ENCODE data around the gene KRT37. TPM values are rescaled to one million over a fixed set of nuclear protein-coding genes. Genes with fewer than 3 reads are reported as not detected.

Gene KRT37
- total and polyA plus RNA-seq, 9 of the 15 experiments (the other 6 are each of a cell fraction or from before 2014, with no cell fraction given), result not detected

DNA sequence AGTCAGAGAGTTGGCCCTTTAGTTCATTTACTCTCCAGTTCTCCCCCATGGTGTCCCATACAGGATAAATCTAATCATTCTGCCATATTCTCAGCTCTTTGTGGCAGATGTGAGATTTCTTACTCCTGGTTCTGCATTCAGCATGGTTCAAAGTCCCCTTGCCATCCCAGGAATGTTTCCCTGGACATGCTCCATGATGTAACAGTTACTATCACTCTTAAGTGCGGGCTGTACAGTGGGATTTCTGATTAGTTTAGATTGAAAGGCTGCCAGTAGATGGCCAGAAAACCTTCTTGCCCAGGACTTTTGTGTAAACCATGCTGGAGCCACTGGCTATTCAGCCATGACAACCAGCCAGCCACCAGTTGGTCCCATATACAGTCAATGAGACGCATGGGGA lies 10.4 kb downstream of the KRT37 start (continued):
- no peak for TF ChIP-seq PHF8 (IDR thresholded peaks at IDR 0.05; ENCODE audit: borderline replicate concordance, low read length)
- TF ChIP-seq SRSF7 (optimal IDR thresholded peaks at IDR 0.05; ENCODE audit: low read depth, low read length), result no peak
- TF ChIP-seq HDAC2 (IDR thresholded peaks at IDR 0.05), result no peak

DNA sequence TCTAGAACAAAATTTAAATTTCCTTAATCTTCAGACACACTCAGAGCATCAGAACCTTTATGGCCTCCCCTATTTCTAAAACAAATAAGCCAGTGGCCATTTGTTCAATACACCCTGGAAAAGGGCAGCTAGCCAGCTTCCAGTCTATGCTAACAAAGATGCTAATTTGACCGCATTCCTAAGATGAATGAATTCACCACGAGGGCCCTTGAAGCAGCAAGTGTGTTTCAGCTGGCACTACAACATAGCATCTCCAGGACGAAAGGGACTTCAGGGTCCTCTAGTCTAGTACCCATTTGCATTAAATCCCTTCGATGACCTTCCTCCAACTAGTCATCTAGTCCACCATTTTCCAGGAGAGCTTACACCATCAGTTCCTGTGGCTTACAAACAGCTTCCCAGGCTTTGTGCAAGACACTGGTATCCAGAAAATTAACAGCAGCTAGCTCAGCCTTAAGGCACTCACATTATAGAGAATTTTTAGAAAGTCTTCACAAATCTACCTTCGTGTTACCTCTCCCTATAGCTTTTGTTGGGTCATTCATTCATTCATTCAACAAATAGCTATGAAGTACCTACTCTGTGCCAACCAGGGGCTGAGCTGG lies 10.9 kb downstream of the KRT37 start:
- Histone ChIP-seq H3K9me3 (replicated peaks; ENCODE audit: control insufficient read depth, insufficient read depth, low read depth, low read length) (no peaks in the 10 kb centered on the region), H3K4me3 (no peak overlapping the region), H3K9ac (ENCODE audit: insufficient read depth in 1 of 2, low read depth in 2 of 2, low read length in 2 of 2) (no peak overlapping the region), H4K20me1 (replicated peaks; ENCODE audit: control insufficient read depth, insufficient read depth, low read length) (no peaks in the 10 kb centered on the region), H3K4me2 (ENCODE audit: insufficient read depth, low read length) (no peak overlapping the region), H3K27ac (ENCODE audit: extremely low read depth, low read depth, low read length) (no peak overlapping the region), H3K4me1 (replicated peaks in 1 of 2; ENCODE audit: control insufficient read depth in 2 of 2, insufficient read depth in 2 of 2, low read length in 2 of 2) (no peaks in the 10 kb centered on the region), H3K36me3 (ENCODE audit: control insufficient read depth, insufficient read depth, low read length) (no peaks in the 10 kb centered on the region), H2AFZ (ENCODE audit: low read depth, low read length) (no peak overlapping the region), H3K9me1 (ENCODE audit: control insufficient read depth, insufficient read depth, low read length) (no peaks in the 10 kb centered on the region), H3K79me2 (ENCODE audit: control insufficient read depth, insufficient read depth, low read length) (no peaks in the 10 kb centered on the region), H3K27me3 (ENCODE audit: control insufficient read depth in 2 of 2, insufficient read depth in 2 of 2, low read length in 2 of 2) (peaks cover 11 to 29% of the 10 kb centered on the region in 2 experiments; a peak in 3 of 5 replicates)
- FAIRE-seq, result no peak
- ChIA-PET CTCF (ENCODE audit: low intra/inter-chr PET ratio) (no interaction called here), POLR2A (interaction anchor here (0.6 to 0.7 kb wide), 2 partner anchors 355 to 546 kb away, joined by 3 read pairs; no protein-coding TSS in a partner anchor)
- ATAC-seq, result no peak
- intact Hi-C loops (cut with micrococcal nuclease), result no loop called here
- no TSS peak for BruUV-seq (replicated peaks)
- 0% methylated on average over 5 of the region's 5 CpGs for WGBS (ENCODE audit: insufficient coverage, low coverage, missing lambda C conversion rate)
- in situ Hi-C loops (cut with MboI), result no loop called here
- TF ChIP-seq, protein P1, sequence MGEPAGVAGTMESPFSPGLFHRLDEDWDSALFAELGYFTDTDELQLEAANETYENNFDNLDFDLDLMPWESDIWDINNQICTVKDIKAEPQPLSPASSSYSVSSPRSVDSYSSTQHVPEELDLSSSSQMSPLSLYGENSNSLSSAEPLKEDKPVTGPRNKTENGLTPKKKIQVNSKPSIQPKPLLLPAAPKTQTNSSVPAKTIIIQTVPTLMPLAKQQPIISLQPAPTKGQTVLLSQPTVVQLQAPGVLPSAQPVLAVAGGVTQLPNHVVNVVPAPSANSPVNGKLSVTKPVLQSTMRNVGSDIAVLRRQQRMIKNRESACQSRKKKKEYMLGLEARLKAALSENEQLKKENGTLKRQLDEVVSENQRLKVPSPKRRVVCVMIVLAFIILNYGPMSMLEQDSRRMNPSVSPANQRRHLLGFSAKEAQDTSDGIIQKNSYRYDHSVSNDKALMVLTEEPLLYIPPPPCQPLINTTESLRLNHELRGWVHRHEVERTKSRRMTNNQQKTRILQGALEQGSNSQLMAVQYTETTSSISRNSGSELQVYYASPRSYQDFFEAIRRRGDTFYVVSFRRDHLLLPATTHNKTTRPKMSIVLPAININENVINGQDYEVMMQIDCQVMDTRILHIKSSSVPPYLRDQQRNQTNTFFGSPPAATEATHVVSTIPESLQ (CRISPR knock-in tag; IDR thresholded peaks at IDR 0.05), result no peak
- TF ChIP-seq WHSC1 (IDR thresholded peaks at IDR 0.05; ENCODE audit: low read length) (no peak), RBM14 (IDR thresholded peaks at IDR 0.05; ENCODE audit: borderline replicate concordance, insufficient read depth, low read depth, low read length) (no peak), TGIF2 (CRISPR knock-in tag; IDR thresholded peaks at IDR 0.05) (no peak), TEAD4 (IDR thresholded peaks at IDR 0.05; ENCODE audit: low read length) (no peak), TEAD4 (CRISPR knock-in tag; IDR thresholded peaks at IDR 0.05; ENCODE audit: borderline replicate concordance) (no peak), PTRF (tag; IDR thresholded peaks at IDR 0.05) (no peak), DMBX1 (CRISPR knock-in tag; IDR thresholded peaks at IDR 0.05; ENCODE audit: borderline replicate concordance) (no peak), FIP1L1 (IDR thresholded peaks at IDR 0.05; ENCODE audit: low read depth, low read length, poor library complexity, severe bottlenecking) (no peak), TAL1 (IDR thresholded peaks at IDR 0.05) (no peak), ZNF212 (CRISPR knock-in tag; IDR thresholded peaks at IDR 0.05) (no peak), ATF7 (IDR thresholded peaks at IDR 0.05) (no peak), ZNF707 (CRISPR knock-in tag; conservative IDR thresholded peaks at IDR 0.05) (no peak)
- TF ChIP-seq, protein P2, sequence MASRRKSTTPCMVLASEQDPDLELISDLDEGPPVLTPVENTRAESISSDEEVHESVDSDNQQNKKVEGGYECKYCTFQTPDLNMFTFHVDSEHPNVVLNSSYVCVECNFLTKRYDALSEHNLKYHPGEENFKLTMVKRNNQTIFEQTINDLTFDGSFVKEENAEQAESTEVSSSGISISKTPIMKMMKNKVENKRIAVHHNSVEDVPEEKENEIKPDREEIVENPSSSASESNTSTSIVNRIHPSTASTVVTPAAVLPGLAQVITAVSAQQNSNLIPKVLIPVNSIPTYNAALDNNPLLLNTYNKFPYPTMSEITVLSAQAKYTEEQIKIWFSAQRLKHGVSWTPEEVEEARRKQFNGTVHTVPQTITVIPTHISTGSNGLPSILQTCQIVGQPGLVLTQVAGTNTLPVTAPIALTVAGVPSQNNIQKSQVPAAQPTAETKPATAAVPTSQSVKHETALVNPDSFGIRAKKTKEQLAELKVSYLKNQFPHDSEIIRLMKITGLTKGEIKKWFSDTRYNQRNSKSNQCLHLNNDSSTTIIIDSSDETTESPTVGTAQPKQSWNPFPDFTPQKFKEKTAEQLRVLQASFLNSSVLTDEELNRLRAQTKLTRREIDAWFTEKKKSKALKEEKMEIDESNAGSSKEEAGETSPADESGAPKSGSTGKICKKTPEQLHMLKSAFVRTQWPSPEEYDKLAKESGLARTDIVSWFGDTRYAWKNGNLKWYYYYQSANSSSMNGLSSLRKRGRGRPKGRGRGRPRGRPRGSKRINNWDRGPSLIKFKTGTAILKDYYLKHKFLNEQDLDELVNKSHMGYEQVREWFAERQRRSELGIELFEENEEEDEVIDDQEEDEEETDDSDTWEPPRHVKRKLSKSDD (conservative IDR thresholded peaks at IDR 0.05; ENCODE audit: low read length), result no peak
- no peak for DNase-seq (ENCODE audit: extremely low read depth in 1 of 4, low spot score in 3 of 4)

All from K562 (cell line).